DND-41 (cell line): ENCODE data around the gene APC2.

Experiments used
- ATAC-seq: fragments of 200-7000 bp; cut with Tn5 transposase; 3 replicates; pipeline ENCODE4 v1.9.1; 2021; ENCODE audit warnings: low read depth; ENCODE audit not compliant: insufficient read depth
- DNase-seq: peaks from one replicate; pipeline ENCODE4 v3.0.0-alpha.2; 2020
- H2AFZ ChIP-seq: 2 replicates; pipeline ENCODE4 v1.6.0; 2012; ENCODE audit warnings: low read depth, low read length
- H3K27ac ChIP-seq: 2 replicates; pipeline ENCODE4 v1.5.1; 2012; ENCODE audit warnings: low read length, inconsistent platforms
- H3K27me3 ChIP-seq: fragments of 200-600 bp; sonication (generic); 2 replicates; pipeline ENCODE4 v1.6.0; 2012; ENCODE audit warnings: low read length, mild to moderate bottlenecking, inconsistent platforms; ENCODE audit not compliant: insufficient read depth, poor library complexity
- H3K36me3 ChIP-seq: 2 replicates; pipeline ENCODE4 v1.5.1; 2012; ENCODE audit warnings: low read length, inconsistent platforms; ENCODE audit not compliant: insufficient read depth
- H3K4me1 ChIP-seq: 2 replicates; pipeline ENCODE4 v1.5.1; 2012; ENCODE audit warnings: mild to moderate bottlenecking, low read length; ENCODE audit not compliant: insufficient read depth
- H3K4me2 ChIP-seq: 2 replicates; pipeline ENCODE4 v1.6.0; 2012; ENCODE audit warnings: mild to moderate bottlenecking, moderate library complexity, low read length, inconsistent platforms; ENCODE audit not compliant: insufficient read depth
- H3K4me3 ChIP-seq, 2 experiments: fragments of 200-600 bp in 1 of 2; shearing (Covaris generic) in 1 of 2; 2 replicates each; pipeline ENCODE4 v1.5.1; 2012 to 2016; ENCODE audit warnings: inconsistent platforms in 2 of 2, low read length in 2 of 2, mild to moderate bottlenecking in 2 of 2, low read depth in 1 of 2, moderate library complexity in 1 of 2
- H3K79me2 ChIP-seq: 2 replicates; pipeline ENCODE4 v1.6.0; 2012; ENCODE audit warnings: low read length, inconsistent platforms; ENCODE audit not compliant: insufficient read depth
- H3K9ac ChIP-seq: 2 replicates; pipeline ENCODE4 v1.6.0; 2012; ENCODE audit warnings: low read depth, mild to moderate bottlenecking, inconsistent platforms, low read length, moderate library complexity
- H3K9me3 ChIP-seq: 2 replicates; pipeline ENCODE4 v1.5.1; 2012; ENCODE audit warnings: low read length, moderate library complexity, mild to moderate bottlenecking, inconsistent platforms; ENCODE audit not compliant: insufficient read depth, severe bottlenecking
- H4K20me1 ChIP-seq: 2 replicates; pipeline ENCODE4 v1.6.0; 2012; ENCODE audit warnings: low read length; ENCODE audit not compliant: insufficient read depth
- EZH2 ChIP-seq: IDR thresholded peaks from 3 replicates; pipeline ENCODE4 v1.6.1; 2012; ENCODE audit warnings: borderline replicate concordance, low read depth, mild to moderate bottlenecking, moderate library complexity, low read length, inconsistent platforms; ENCODE audit not compliant: severe bottlenecking
- TF ChIP-seq, protein P1 (sequence below): IDR thresholded peaks from 2 replicates; pipeline ENCODE4 v1.5.1; 2012; ENCODE audit warnings: borderline replicate concordance, low read length, moderate library complexity, mild to moderate bottlenecking; ENCODE audit not compliant: poor library complexity, severe bottlenecking; ENCODE audit errors: extremely low read depth

The APC2 gene

DNA sequence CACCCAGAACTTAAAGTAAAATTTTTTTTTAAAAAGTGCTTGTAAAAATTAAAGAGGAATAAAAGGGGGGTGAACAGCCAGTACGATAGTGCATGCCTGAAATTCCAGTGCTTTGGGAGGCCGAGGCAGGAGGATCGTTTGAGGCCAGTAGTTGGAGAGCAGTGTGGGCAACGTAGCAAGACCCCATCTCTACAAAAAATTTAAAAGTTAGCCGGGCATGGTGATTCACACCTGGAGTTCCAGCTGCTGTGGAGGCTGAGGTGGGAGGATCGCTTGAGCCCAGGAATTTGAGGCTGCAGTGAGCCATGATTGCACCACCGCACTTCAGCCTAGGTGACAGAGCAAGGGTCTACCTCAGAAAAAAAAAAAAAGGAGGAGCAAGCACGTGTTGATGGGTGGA lies 55.1 kb downstream of the APC2 start:
- Histone ChIP-seq H3K4me2 (no peak overlapping the region), H3K79me2 (no peaks in the 10 kb centered on the region), H3K36me3 (no peaks in the 10 kb centered on the region), H3K9me3 (no peaks in the 10 kb centered on the region), H3K9ac (no peak overlapping the region), H3K4me3 (no peak overlapping the region), H3K4me1 (0 out of 2 replicates have a peak, but pooled peaks cover 3% of the 10 kb centered on the region), H3K27ac (no peak overlapping the region), H4K20me1 (no peaks in the 10 kb centered on the region; the same call in 1 of the 2 replicates), H2AFZ (no peak overlapping the region), H3K27me3 (no peaks in the 10 kb centered on the region)
- DNase-seq (no peak), ATAC-seq (no peak)
- TF ChIP-seq, protein P1, sequence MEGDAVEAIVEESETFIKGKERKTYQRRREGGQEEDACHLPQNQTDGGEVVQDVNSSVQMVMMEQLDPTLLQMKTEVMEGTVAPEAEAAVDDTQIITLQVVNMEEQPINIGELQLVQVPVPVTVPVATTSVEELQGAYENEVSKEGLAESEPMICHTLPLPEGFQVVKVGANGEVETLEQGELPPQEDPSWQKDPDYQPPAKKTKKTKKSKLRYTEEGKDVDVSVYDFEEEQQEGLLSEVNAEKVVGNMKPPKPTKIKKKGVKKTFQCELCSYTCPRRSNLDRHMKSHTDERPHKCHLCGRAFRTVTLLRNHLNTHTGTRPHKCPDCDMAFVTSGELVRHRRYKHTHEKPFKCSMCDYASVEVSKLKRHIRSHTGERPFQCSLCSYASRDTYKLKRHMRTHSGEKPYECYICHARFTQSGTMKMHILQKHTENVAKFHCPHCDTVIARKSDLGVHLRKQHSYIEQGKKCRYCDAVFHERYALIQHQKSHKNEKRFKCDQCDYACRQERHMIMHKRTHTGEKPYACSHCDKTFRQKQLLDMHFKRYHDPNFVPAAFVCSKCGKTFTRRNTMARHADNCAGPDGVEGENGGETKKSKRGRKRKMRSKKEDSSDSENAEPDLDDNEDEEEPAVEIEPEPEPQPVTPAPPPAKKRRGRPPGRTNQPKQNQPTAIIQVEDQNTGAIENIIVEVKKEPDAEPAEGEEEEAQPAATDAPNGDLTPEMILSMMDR: no peak
- TF ChIP-seq EZH2: no peak

DNA sequence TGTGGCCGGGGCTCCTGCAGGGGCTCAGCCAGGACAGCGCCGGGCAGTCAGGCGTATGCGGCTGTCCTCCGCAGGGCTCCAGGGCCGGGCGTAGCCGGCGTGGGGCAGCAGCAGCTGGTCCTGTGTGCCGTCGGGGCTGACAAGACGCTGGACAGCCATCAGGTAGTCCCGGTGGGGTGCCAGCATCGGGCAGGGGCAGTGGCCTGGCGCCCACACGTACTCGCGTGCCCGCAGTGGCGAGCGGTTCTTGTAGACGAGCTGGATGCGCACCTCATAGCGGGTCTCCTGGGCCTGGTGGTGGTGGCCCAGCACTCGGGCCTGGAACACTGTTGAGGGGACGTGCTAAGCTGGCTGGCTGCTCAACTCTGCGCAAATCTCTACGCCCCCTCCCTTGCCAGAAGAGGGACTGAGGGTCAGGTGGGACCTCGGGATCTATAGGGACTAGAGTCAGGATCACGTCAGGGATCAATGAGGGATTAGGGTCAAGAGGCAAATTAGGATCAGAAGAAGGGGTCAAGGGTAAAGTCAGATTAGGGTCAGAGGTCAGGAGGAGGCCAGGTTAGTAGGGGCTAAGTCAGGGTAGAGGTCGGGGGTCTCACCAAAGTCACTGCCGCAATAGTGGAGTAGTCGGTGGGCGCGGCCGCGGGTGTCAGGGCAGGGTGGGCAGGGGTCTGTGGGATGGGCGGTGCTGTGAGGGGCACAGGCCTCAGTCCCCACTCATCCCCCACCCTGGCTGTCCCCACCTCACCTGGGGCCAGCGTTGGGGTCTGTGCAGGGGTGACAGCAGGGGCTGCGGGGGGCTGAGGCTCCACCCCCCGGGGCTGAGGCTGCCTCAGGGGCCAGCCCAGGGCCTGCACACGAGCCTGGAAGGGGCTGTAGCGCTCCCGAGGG lies 56.3 kb downstream of the APC2 start:
- Histone ChIP-seq H2AFZ (no peak overlapping the region), H3K4me2 (no peak overlapping the region), H3K9me3 (no peaks in the 10 kb centered on the region), H3K4me3 (no peak overlapping the region), H3K27me3 (no peaks in the 10 kb centered on the region), H3K79me2 (no peaks in the 10 kb centered on the region), H3K27ac (no peak overlapping the region), H3K9ac (no peak overlapping the region), H3K36me3 (no peaks in the 10 kb centered on the region), H4K20me1 (no peaks in the 10 kb centered on the region; the same call in 1 of the 2 replicates), H3K4me1 (0 out of 2 replicates have a peak, but pooled peaks cover 3% of the 10 kb centered on the region)
- TF ChIP-seq EZH2: no peak
- TF ChIP-seq, protein P1: no peak
- ATAC-seq (no peak), DNase-seq (no peak)

DNA sequence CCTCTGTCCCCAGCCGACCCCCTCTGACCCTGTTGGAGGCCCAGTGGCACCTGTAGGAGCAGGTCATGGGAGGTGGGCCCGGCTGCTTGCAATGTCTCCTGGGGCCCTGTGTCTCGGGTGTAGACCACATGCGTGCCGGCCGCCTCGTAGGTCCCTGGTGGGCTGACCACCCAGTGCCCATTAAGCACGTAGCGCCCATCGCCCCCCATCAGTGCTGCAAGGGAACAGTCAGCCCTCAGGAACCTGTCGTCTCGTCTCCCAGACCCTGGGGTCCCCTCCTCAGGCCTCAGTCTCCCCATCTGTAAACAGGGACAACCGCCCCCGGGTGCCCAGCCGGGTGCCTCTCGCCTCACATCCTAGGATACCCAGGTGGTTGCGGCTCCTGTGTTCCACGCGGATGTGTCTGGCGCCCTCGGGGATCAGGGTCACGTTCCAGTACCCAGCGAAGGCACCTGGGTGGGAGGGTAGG lies 57.3 kb downstream of the APC2 start:
- Histone ChIP-seq H3K4me2 (no peak overlapping the region), H3K4me1 (0 out of 2 replicates have a peak, but pooled peaks cover 3% of the 10 kb centered on the region), H4K20me1 (no peaks in the 10 kb centered on the region; the same call in 1 of the 2 replicates), H3K4me3 (no peak overlapping the region), H2AFZ (no peak overlapping the region), H3K36me3 (no peaks in the 10 kb centered on the region), H3K9ac (no peak overlapping the region), H3K27ac (no peak overlapping the region), H3K79me2 (no peaks in the 10 kb centered on the region), H3K9me3 (no peaks in the 10 kb centered on the region), H3K27me3 (no peaks in the 10 kb centered on the region)
- ATAC-seq: no peak
- no peak for DNase-seq
- no peak for TF ChIP-seq EZH2
- TF ChIP-seq, protein P1: no peak
